Umbilical cord (tissue), 2 donors: ENCODE measurements around the gene MALSU1. TPM values are rescaled to one million over a fixed set of nuclear protein-coding genes. Genes with fewer than 3 reads are reported as not detected.

Experiments used
- DNase-seq: peaks from one replicate; pipeline ENCODE4 v3.0.0-alpha.2; 2015; ENCODE audit warnings: low spot score
- total RNA-seq: library from RNA; depleted of rRNA; stranded (reverse); fragments of >200 nt; gene quantifications from one replicate; pipeline ENCODE4 v1.2.3, GENCODE V29; 2014; ENCODE audit warnings: low replicate concordance; ENCODE audit not compliant: insufficient read depth

MALSU1 gene
- total RNA-seq, 1 donor from 2014 or later, result 49.4 TPM

DNA sequence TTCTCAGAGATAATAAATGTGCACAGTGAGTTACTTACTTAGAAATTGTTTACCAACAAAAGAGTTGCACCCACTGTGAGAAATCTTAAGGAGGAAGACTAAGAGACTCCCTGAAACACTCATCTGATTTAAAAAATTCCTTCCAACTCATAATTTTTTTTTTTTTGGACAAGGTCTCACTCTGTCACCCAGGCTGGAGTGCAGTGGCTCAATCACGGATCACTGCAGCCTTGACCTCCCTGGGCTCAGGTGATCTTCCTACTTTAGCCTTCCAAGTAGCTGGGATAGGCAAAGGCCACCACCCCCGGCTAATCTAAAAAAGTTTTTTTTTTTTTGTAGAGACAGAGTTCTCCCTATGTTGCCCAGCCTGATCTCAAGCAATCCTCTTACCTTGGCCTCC is 36.0 kb downstream of the MALSU1 start:
- no peak for DNase-seq

DNA sequence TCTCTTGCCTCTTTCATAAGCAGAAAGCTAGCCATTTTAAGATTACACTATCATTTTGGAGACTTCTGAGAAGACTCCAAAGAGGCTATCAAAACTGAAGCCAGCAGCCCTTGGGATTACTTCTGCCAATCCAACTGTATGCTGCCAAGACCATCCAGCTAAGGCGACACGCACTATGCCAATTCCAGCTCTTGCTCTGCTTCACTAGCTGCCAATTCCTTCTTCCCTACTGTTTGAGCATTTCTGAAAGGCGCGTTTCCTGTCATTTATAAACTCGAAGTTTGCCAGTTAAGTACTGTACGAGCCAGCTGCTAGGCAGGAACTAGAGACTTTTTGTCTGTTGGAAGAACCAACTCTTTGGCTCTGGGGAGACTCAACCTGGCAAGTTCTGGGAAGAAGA is 36.5 kb downstream of the MALSU1 start:
- peak; percentile 12 for DNase-seq

DNA sequence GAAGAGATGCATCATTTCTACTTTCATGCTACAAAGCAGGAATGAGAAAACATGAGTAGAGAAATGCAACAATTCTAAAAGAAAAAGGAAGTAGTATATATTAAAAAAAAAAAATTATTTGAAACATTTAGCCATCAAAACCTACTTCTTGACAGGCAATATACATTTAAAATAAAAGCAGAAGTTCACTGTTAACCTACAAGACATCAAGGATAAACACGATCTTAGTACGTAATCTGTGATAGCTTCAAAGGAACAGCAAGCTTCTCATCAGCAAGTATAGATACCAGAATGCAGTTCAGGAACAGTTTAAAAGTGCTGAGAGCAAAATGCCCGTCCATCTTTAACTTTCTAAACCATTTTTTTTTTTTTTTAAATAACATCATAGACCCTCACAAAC is 36.9 kb downstream of the MALSU1 start:
- peak; percentile 9 for DNase-seq

DNA sequence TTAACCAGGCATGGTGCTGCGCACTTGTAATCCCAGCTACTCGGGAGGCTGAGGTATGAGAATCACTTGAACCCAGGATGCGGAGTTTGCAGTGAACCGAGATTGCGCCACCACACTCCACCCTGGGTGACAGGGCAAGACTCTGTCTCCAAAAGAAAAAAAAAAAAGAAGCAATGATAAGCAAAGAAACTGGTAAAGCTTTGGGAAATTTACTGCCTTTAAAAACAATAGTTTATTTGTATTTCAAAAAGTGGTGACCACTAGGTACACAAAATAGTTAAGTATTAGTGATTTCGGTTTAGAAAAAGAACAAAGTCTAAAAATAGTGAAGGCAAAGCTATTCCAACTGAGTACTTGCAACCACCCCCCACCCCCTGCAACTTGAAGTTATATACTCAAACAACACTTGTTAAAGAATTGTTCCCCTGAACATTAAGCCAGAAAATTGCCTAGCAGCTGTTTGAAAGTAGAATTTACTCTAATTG is 37.7 kb downstream of the MALSU1 start:
- no peak for DNase-seq

DNA sequence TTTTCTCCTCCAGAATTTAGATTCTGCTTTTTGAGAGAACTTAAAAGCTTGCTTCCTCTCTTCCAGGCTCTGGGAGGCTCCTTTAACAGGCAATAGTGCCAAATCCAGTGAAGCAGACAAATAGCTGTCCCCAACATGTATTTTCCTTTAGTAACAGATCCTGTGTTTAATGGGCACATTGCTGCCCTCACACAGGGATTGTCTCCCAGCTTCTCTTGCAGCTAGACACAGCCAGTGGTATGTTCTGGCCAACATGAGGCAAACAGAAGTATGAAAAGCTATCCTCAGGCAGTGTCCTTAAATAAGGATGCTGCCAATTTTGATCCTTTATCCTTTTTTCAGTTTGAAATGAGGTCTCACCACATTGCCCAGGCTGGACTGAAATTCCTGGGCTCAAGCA is 38.2 kb downstream of the MALSU1 start:
- no peak for DNase-seq

DNA sequence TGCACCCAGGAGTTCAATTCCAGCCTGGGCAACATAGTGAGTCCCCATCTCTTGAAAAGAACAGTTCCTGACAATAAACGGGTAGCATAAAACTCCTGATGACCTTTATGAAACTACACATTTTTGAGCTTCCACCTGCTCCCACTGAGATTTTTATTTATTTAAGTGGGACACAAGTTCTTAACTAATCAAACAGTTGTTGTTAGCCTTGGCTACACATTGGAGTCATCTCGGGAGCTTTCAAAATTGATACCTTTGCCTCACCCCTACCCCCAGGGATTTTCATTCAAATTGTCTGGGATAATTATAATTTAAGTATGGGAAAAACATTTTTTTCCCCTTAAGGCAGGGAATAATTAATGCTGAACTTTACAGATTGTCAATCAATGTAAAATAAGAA is 39.3 kb downstream of the MALSU1 start:
- DNase-seq, result no peak

DNA sequence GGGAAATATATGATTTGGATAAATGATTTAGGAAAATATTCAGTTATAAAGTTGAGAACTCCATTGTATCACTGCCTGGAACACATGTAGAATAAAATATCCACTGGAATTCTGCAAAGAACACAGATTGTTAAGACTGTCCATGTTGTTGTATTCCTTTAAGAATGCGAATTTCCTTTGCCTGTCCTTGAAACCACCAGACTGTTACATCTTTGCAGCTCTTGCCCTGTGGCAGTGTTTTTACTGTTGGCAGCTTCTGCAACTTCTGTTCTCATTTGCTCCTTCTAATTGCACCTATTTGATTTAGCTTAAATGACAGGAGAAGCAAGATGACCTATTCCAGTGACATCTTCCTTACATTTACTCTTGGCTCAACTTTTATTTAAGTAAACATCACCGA is 39.7 kb downstream of the MALSU1 start:
- no peak for DNase-seq

DNA sequence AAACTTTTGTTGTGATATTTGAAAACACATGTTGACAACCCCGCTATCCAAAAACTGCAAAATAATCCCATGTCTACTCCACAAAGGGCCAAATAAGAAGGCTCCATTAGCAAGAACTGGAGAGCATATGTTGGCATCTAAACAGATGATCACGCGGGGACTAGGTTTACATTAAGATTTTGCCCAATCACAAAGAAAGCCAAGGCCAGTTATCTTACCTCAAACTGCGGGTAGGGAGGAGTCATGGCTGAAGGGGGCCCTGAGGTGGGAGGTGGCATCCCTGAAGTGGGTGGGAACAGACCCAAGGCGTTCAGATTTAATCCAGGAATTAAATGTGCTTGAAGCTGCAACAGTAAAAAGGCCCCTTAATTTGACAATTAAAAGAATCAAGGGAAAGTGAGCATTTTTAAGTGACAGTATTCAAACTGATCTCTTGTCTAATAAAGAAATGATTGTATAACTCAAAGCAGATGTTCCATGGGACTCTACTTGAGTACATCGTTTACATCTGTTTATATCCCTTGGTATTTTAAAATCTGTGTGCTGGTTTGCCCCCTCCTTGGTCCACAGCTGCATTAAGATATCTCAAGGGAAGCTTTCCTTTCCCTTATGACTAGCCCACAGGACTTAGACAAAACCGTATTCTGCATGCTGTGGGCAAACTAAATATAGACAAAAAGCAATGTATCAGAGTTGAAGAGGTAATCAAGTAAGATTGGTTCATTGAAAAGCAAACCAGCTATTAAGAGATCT is 42.9 kb downstream of the MALSU1 start:
- DNase-seq, result peak; percentile 32

DNA sequence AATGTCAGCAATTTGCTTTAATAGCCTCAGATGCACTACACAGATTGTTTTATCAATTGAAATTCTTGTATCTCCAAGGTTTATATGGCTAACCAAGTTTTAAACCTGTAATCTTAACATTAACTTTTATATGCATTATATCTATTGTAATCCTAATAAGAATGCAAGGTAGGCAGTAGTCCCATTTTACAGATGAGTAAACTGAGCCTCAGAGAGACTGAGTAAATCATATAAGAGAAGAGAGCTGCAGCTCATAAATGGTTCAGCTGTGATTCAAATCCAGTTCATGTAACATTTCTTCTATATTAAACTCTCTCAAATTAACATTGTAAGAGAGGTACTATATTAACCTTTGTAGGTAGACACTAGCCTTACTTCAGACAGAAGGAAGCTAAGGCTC is 44.0 kb downstream of the MALSU1 start:
- DNase-seq, result no peak

DNA sequence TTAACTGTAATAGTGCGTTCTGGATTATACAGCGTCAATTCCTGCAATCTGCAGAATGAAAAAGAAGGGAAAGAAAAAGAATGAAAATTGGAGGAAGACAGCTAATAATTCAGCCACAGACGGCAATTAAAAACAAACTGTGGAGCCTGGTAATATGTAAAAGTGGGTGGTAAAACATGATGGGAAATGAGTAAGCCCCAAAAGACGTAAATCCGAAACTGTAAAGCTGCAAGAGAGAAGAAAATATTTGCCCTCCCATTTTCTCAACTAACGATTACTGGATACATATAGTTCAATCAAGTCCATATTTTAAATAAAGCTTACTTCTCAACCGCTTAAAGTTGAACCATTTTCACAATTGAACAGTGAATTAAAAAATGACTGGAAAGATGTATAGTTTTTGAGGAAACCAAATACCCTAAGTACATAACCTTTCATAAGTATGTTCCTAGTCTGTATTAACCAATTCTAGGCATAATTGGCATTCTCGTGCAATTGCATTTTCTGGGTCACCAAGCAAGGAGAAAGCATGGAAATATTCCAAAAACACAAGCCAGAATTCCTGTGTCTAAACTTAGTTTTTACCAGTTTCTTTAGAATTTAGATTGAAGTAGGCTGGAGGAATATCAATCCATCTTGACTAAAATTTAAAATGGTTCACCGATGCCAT is 44.8 kb downstream of the MALSU1 start:
- DNase-seq, result no peak

DNA sequence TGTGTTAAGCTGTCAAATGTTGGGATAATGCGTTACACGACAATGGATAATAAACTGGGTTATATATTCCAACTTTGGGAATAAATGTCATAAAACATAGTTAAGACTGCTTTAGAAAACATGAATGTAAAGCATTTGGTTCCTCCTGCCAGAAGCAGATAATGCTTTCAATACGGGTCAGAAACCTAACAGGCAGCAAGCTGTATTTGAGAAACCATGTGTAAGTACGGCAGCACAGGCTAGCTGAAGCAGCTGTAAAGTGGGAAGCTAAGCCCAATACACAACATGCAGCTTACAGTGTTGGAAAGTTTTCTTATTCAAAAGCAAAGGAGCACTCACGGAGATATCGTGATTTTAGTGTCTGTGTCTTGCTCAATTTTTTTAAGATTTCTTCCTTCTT is 46.5 kb downstream of the MALSU1 start:
- no peak for DNase-seq

DNA sequence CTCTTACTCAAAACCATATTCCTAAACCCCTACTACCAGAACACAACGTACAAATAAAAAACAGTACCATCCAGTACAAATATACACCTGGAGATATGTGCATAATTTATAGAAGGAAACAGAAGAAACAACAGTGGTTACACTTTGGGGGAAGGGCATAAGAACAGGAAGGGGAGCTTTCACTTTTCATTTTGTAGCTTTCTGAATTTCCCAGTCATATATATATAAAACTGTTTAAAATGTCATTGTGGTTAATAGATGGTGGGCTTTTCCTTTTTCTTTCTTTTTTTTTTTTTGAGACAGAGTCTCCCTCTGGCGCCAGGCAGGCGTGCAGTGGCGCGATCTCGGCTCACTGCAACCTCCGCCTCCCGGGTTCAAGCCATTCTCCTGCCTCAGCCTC is 47.2 kb downstream of the MALSU1 start:
- no peak for DNase-seq

DNA sequence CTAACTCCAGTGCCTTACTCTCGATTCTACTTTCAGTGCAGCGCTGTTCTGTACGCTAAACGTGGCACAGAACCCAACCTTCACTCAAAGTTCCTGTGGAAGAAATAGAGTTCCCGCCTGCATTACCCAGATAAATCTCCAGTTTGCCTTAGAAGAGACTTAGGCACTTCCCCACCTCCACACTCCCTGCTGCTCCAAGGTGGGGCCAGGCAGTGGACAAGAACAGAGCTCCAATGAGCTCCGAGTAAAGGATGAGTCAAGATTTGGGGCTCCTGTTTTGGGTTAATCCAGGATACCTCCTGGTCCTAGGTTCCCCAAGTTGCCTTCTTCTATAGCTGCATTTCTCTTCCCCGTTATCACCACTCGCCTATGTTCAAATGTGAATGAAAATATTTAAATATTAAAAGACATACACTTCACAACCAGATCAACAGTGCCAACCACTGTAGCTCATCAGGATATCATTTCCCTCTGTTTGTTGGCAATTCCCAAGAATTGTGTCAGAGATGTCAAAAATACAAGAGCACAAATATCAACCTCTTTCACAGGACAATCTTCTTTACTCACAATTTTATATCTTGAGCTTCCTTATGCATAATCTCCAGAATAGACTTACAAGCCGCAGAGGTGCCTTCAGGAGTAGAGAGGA is 48.0 kb downstream of the MALSU1 start:
- DNase-seq, result no peak

DNA sequence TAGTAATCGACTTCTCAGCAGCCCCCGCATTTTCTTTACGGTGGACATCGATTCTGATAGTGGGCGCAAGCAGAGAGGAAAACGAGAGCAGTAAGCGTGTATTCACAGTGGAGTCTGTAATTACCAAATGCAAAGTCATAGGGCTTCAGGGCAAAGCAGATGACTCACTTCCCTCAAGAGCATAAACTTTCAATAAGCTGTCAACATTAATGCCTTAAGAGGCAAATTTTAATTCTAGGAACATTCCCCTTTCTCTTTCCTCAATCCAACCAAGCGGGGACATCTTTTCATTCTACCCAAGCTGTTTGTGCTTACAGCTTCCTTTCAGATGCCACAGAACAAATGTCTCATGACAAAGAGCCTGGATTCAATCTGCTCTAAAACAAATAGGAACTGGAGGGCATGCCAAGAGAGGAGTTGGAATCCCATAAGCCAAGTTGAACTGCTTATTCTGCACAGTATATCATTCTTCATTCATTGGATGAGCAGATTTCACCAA is 48.6 kb downstream of the MALSU1 start:
- DNase-seq, result no peak

DNA sequence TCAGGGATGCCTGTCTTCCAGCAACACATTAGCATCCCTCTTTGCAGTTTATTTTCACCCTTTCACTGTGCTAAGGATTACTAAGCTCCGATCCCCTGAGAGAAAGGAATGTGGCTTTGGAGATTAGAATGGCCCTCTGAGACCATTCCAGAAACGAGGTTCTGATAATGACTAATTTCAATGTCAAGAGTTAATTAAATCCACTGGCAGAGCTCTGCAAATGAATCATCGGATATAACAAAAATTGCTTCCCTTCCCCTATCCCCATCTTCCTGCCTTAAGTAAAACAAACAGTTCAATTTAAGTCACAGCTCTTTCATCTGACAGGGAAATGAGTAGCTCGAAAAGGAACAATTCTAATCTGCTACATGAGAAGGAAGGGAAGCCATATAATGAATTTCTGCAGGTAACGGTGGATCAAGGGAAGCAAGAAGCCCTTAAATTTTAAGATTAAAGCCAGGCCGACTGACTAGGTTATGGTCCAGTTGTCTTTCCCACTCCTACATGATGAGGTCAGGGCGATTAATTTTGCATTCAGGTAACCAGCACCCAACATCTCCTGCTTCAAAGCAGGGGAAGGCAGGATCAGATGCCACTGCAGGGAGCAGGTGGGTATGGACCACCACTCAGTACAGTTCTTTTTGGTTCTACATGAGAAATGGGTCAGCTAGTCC is 50.5 kb downstream of the MALSU1 start:
- DNase-seq, result no peak

DNA sequence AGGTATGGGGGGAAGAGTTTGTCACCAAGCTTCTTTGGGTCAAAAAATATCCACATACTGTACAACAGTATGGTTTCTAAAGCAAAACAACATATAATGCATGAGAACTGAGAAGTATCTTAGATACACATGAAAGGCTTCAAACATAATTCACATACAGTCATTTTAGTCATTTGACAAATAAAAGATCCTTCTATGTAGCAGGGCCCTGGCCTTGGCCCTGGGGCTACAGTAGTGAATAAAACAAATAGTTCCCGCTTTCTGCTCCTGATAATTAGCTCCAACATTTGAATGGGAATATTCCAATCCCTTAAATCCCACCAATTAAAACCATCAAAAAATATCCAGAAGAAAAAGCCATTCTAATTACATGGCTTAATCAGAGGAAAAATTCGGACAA is 51.3 kb downstream of the MALSU1 start:
- no peak for DNase-seq

DNA sequence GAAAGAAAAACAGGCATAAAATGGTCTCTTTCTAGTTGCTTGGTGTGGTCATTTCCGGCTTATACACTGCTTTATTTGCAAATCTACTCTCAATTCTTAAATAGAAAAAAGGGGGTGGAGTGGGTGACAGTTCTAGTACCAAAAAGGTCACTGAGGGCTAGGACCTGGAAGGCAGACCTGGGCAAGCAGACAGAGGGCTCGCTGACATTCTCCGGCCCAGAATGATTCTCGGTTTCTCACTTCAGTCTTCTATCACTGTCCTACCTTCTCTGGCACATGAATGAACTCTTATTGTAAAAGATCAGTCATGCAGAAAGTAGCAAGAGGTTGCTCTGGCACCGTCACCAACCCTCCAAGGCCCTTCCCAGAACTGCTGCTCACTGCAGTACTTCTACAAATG is 54.0 kb downstream of the MALSU1 start:
- DNase-seq, result no peak

DNA sequence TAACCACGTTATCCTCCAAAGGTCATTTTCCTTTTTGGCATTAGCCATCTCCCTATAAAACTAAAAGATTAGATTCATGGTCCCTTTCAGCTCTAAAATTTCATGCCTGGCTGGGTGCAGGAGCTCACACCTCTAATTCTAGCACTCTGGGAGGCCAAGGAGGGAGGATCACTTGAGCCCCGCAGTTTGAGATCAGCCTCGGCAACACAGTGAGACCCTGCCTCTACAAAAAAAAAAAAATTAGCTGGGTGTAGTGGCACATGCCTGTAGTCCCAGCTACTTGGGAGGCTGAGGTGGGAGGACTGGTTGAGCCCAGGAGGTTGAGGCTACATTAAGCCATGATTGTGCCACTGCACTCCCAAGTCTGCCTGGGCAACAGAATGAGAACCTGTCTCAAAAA is 57.0 kb downstream of the MALSU1 start:
- DNase-seq, result no peak

DNA sequence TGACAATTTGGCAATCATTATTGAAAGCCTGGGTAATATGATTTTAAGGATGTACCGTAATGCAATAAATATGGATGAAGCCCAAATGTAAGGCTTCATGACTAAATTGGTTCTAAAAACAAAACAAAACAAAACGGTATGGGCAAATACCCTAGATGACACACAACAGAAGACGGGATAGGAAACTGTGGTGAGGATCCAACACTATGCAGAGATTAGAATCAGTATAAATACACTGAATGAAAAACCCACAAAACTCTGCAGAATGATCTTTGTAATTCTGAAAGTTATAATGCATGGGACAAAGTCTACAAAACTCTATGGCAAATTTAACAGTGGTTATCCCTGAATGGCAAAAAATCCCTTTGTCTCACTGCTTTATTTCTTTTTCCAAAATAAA is 57.6 kb downstream of the MALSU1 start:
- no peak for DNase-seq

DNA sequence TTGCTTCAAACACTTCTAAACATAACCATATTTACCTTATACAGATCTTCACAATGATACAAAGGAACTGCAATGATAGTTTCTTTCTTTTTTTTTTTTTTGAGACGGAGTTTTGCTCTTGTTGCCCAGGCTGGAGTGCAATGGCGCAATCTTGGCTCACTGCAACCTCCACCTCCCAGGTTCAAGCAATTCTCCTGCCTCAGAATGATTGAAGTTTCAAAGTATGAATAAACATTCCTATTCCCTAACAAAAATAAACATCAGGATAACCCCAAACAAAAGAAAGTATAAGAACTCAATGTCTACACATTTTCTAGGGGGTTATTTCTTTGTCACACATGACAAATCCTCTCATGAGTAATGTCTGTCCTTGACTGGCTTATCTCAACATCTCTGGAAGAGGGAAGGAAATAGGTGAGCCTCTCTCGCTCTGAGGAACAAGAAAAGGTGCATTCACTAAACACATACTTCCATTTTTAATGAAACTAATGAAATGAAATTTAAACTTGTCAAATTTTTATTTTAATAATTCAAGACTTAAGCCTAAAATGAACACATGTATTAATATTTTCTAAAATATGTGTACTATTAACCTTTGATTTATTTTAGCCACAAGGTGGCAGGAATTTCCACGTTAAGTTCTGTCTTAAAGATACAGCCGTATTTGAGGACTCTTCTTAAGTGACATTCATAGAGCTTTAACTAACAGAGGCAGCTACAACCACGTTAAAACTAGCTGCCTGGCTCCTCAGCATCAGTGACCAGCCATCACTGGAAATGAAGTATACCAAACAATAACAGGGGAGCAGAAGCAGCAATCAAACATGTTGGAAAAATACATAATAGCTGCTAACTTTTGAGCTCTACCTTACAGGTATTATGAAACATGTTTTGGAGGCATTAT is 58.3 kb downstream of the MALSU1 start:
- peak; percentile 61 for DNase-seq

DNA sequence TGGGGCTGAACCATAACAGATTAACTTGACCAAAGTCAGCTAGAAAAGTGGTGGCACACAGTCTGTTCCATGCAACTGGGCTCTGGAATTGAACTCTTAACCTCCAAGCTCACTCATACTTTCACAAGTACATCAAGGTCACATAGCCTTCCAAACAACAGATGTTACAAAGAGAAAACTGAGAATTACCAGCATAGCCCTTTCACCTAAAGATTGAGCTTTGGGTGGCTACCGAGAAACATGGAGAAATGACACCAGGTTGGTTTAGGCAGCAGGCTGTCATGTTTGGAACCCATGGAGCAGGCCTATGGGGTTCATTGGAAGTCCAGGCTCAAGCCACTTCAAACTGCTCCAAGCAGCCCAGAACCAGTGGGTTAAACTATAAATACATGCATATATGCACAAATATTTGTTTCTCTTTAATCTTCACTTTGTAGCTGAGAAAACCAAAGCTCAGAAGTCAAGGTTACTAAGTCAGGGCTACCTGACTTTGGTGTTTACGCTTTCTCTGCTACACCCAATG is 59.1 kb downstream of the MALSU1 start:
- DNase-seq, result no peak
